LNCaP clone FGC (cell line): ENCODE results near the gene LMX1A.

Experiments used
- DNase-seq: peaks from one replicate; pipeline ENCODE4 v3.0.0-alpha.2; 2011; ENCODE audit warnings: low read depth
- H3K4me3 ChIP-seq: 2 replicates; pipeline ENCODE4 v1.5.1; 2011; ENCODE audit warnings: mild to moderate bottlenecking, low read depth, low read length, control low read depth
- CTCF ChIP-seq: IDR thresholded peaks from 2 replicates; pipeline ENCODE4 v1.5.1; 2012; ENCODE audit warnings: mild to moderate bottlenecking; ENCODE audit not compliant: control insufficient read depth, insufficient read depth; ENCODE audit errors: extremely low read depth

The LMX1A gene

GRCh38 chr1:165179306-165179705 is 177.2 kb downstream of the LMX1A start:
- no peak for DNase-seq
- H3K4me3 ChIP-seq, result no peak overlapping the region
- no peak for TF ChIP-seq CTCF

GRCh38 chr1:165174491-165174890 is 182.0 kb downstream of the LMX1A start:
- H3K4me3 ChIP-seq, result no peak overlapping the region
- no peak for DNase-seq
- no peak for TF ChIP-seq CTCF

DNA sequence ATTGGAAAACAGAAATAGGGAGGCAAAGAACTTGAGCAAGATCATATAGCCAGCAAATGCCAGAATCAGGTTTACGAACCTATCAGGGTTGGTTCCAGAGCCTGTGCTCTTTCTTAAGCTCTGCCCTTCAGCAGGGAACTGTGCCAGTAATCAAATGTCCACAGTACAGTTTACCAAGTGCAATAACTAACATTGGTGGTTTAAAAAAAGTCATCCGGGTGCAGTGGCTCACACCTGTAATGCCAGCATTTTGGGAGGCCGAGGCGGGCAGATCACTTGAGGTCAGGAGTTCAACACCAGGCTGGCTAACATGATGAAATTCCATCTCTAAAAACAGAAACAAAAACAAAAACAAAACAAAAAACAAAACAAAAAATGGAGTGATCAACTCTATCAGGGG is 182.7 kb downstream of the LMX1A start:
- TF ChIP-seq CTCF, result no peak
- no peak overlapping the region for H3K4me3 ChIP-seq
- DNase-seq, result peak; percentile 60

DNA sequence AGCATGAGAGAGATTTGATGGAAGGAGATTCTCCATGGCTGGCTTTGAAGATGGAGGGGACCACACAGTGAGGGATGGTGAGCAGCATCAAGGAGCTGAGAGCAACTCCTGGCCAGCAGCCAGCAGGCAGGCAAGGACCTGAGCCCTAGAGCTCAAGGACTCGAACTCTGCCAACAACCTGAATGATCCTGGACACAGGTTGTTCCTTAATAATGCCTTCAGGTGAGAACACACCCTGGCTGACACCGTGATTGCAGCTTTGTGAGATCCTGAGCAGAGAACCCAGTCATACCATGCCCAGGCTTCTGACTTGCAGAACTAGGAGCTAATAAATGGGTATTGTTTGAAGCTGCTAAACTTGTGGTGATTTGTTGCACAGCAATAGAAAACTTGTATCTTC is 183.1 kb downstream of the LMX1A start:
- DNase-seq, result no peak
- no peak for TF ChIP-seq CTCF
- H3K4me3 ChIP-seq, result no peak overlapping the region

GRCh38 chr1:165172666-165173065 is 183.8 kb downstream of the LMX1A start:
- H3K4me3 ChIP-seq, result no peak overlapping the region
- TF ChIP-seq CTCF, result no peak
- no peak for DNase-seq

GRCh38 chr1:165169729-165170128 is 186.8 kb downstream of the LMX1A start:
- no peak for DNase-seq
- TF ChIP-seq CTCF, result no peak
- H3K4me3 ChIP-seq, result no peak overlapping the region

GRCh38 chr1:165169028-165169427 is 187.5 kb downstream of the LMX1A start:
- no peak overlapping the region for H3K4me3 ChIP-seq
- DNase-seq, result no peak
- no peak for TF ChIP-seq CTCF
